ENCODE results near the gene TMEM132E. TPM values are rescaled to one million over a fixed set of nuclear protein-coding genes. Genes with fewer than 3 reads are reported as not detected.

Gene TMEM132E
- total and polyA plus RNA-seq, 9 donors = 0.08 to 0.40 (median 0.20) TPM; not detected in 2

- Histone ChIP-seq H3K4me1 (ENCODE audit: insufficient read depth) (no peaks in the 10 kb centered on the region), H3K27me3 (no peaks in the 10 kb centered on the region), H3K4me3 (no peak overlapping the region), H3K36me3 (no peaks in the 10 kb centered on the region), H3K27ac (no peak overlapping the region), H3K9me3 (no peaks in the 10 kb centered on the region)
- WGBS, 3 donors = 67 to 83% (median 73%) methylated on average over 2 of the region's 2 CpGs
- TF ChIP-seq CTCF (IDR thresholded peaks at IDR 0.05) (no peak), POLR2A (IDR thresholded peaks at IDR 0.05) (no peak), EP300 (IDR thresholded peaks at IDR 0.05) (no peak)
- intact Hi-C loops (cut with DNase I) = no loop called here
- no peak for DNase-seq
Measured at GRCh38 chr17:34556931-34557330, 22.5 kb upstream of the TMEM132E start.

- intact Hi-C loops (cut with DNase I) = no loop called here
- Histone ChIP-seq H3K4me1 (ENCODE audit: insufficient read depth) (no peaks in the 10 kb centered on the region), H3K4me3 (no peak overlapping the region), H3K27ac (no peak overlapping the region), H3K9me3 (no peaks in the 10 kb centered on the region), H3K27me3 (no peaks in the 10 kb centered on the region), H3K36me3 (no peaks in the 10 kb centered on the region)
- DNase-seq = no peak
- TF ChIP-seq CTCF (IDR thresholded peaks at IDR 0.05) (no peak), EP300 (IDR thresholded peaks at IDR 0.05) (no peak), POLR2A (IDR thresholded peaks at IDR 0.05) (no peak)
- WGBS, 3 donors = 88 to 96% (median 90%) methylated on average over 2 of the region's 2 CpGs
Measured at GRCh38 chr17:34561328-34561727, 18.1 kb upstream of the TMEM132E start.

- no peaks in the 10 kb centered on the region for H3K36me3 ChIP-seq
- TF ChIP-seq POLR2A (IDR thresholded peaks at IDR 0.05) (no peak), CTCF (IDR thresholded peaks at IDR 0.05) (no peak), EP300 (IDR thresholded peaks at IDR 0.05) (no peak)
- H3K4me3 ChIP-seq = no peak overlapping the region
- H3K4me1 ChIP-seq (ENCODE audit: insufficient read depth) = no peaks in the 10 kb centered on the region
- no peaks in the 10 kb centered on the region for H3K9me3 ChIP-seq
- no peaks in the 10 kb centered on the region for H3K27me3 ChIP-seq
- WGBS, 3 donors = 28 to 44% (median 41%) methylated on average over 2 of the region's 2 CpGs
- intact Hi-C loops (cut with DNase I) = no loop called here
- DNase-seq = no peak
- H3K27ac ChIP-seq = no peak overlapping the region
Measured at GRCh38 chr17:34562387-34562786, 17.0 kb upstream of the TMEM132E start.

- intact Hi-C loops (cut with DNase I) = no loop called here
- no peaks in the 10 kb centered on the region for H3K9me3 ChIP-seq
- 61 to 72% (median 65%) methylated on average over 1 of the region's 1 CpG for WGBS, 3 donors
- TF ChIP-seq EP300 (IDR thresholded peaks at IDR 0.05) = no peak
- TF ChIP-seq CTCF (IDR thresholded peaks at IDR 0.05) = no peak
- TF ChIP-seq POLR2A (IDR thresholded peaks at IDR 0.05) = no peak
- no peaks in the 10 kb centered on the region for H3K4me1 ChIP-seq (ENCODE audit: insufficient read depth)
- H3K4me3 ChIP-seq = no peak overlapping the region
- no peak for DNase-seq
- no peaks in the 10 kb centered on the region for H3K36me3 ChIP-seq
- H3K27me3 ChIP-seq = no peaks in the 10 kb centered on the region
- H3K27ac ChIP-seq = no peak overlapping the region
Measured at GRCh38 chr17:34565713-34566112, 13.7 kb upstream of the TMEM132E start.

- no peaks in the 10 kb centered on the region for H3K9me3 ChIP-seq
- TF ChIP-seq POLR2A (IDR thresholded peaks at IDR 0.05) = no peak
- TF ChIP-seq CTCF (IDR thresholded peaks at IDR 0.05) = no peak
- TF ChIP-seq EP300 (IDR thresholded peaks at IDR 0.05) = no peak
- WGBS, 3 donors = 87 to 92% (median 89%) methylated on average over 4 of the region's 4 CpGs
- no peaks in the 10 kb centered on the region for H3K27me3 ChIP-seq
- intact Hi-C loops (cut with DNase I) = no loop called here
- H3K27ac ChIP-seq = no peak overlapping the region
- no peak for DNase-seq
- no peaks in the 10 kb centered on the region for H3K4me1 ChIP-seq (ENCODE audit: insufficient read depth)
- no peaks in the 10 kb centered on the region for H3K36me3 ChIP-seq
- H3K4me3 ChIP-seq = no peak overlapping the region
Measured at GRCh38 chr17:34566201-34566600, 13.2 kb upstream of the TMEM132E start.
